GM18868 (cell line): ENCODE data around the gene PPM1H.
"Not testable (repeated sequence)": the region's sequence is repeated elsewhere in the genome, so short reads cannot be mapped to it uniquely, and the experiment has no call there.

Experiments
- ATAC-seq: cut with Tn5 transposase; IDR thresholded peaks from one replicate; pipeline ENCODE4 v1.9.1; 2021; ENCODE audit warnings: mild to moderate bottlenecking, moderate library complexity; ENCODE audit not compliant: unreplicated experiment

The PPM1H gene

DNA sequence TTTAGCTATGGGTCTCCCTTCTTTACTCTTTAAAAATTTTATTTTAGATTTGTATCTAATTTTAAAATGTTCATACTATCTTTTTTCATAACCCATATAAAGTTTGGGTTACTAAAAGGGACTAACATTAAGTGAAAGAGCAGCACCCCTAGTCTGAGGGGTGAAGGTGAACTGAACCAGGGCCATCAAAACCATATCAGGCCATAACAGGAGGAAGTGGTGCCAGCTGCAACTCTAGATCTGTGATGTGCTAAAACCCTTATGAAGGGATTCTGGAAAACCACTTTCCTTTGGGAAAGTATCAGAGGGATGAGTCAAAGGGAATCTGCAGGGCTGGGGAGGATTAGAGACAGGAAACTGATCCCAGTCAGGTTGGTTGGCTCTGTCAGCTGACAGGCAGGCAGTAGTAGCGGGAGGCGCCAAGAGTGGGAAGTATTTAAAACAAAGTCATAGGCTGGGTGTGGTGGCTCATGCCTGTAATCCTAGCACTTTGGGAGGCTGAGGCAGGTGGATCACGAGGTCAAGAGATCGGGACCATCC is 162.5 kb downstream of the PPM1H start:
- no peak for ATAC-seq

- ATAC-seq, result no peak
Measured at GRCh38 chr12:62771828-62772227, 163.1 kb downstream of the PPM1H start.

GRCh38 chr12:62770381-62770780 is 164.6 kb downstream of the PPM1H start:
- no peak for ATAC-seq

GRCh38 chr12:62769076-62769619 is 165.8 kb downstream of the PPM1H start:
- no peak for ATAC-seq

DNA sequence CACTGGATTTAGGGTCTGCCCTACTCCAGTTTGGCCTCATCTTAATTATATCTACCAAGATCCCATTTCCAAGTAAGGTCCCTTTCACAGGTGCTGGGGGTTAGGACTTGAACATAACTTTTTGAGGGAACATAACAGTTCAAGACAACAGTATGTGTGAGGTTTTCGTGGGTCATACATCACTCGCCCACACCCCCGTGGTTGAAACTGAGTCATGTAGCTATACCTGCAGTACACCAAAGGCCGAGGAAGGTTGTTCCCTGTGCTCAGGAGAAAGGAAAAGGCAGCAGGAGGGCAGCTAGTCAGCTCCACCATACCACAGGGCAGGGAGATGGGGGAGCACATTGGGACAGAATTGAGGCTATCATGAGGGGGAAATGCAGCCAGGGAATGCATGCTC is 167.0 kb downstream of the PPM1H start:
- peak; percentile 56 for ATAC-seq

DNA sequence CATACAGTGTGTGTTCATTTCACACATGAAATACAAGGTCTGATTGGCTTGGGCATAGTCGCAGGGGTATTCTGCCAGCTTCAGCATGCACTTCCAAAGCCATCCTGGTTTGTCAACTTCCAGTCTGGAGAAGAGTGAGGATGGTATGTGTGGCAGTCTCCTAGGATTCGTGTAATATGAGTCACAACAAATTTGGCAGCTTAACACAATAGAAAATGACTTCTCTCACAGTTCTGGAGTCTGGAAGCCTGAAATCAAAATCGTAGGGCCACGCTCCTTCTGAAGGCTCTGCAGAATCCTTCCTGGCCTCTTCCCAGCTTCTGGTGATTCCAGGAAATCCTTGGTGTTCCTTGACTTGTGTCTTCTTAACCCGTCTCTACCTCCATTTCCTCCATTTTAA is 167.5 kb downstream of the PPM1H start:
- ATAC-seq, result no peak

- ATAC-seq, result no peak
Measured at GRCh38 chr12:62766496-62766895, 168.5 kb downstream of the PPM1H start.

DNA sequence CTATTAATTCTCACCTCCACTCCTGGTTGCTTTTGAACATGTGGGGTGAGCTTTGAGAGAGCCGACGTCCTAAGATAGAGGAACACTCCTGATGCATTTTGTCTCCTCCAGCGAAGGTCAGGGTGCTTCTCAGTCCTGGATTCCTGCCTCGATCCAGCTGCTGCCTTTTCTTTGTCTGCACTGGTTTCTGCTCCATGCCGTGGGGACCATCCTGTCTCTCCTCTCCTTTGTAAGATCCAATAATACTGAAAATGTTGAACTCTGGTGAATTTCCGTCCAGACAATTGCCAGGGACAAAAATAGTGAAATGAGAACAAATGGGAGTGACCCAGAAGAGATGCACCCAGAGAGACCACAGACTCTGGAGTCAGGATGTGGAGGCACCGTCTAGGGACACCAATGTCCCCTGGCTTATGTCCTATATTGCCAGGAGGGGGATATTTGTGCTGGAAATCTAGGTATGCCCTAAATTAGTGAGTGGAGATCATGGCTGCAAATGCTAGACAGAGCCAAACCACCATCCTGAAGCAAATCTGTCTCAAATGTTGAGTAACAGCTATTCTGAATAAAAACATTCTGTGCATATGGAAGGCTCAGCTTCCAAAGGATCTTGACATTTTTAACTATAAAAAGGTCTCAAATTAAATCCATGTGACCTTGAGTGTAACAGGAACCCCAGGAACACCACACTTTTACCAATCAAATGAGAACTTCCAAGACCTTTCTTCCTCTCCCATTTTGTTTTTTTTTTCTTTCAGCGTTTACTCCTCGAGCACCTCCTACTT is 170.9 kb downstream of the PPM1H start:
- ATAC-seq, result no peak

DNA sequence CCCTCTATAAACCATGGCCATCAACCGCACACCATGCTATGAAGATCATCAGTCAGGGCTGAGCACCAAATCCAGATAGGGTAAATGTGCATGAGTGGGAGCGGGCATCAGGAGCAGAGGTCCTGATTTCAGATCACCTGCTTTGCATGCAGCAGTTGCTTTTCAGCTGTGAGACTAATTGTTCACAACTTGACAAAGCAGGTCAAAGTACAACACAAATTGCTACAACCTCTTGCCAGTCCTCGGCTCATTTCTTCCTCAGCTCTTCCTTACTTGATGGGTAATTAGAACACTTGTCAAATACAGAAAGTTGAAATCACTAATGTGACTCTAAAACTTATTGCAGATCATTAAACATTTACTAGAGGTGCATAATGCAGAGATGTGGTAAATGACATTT is 171.6 kb downstream of the PPM1H start:
- no peak for ATAC-seq

GRCh38 chr12:62762645-62763044 is 172.3 kb downstream of the PPM1H start:
- no peak for ATAC-seq

DNA sequence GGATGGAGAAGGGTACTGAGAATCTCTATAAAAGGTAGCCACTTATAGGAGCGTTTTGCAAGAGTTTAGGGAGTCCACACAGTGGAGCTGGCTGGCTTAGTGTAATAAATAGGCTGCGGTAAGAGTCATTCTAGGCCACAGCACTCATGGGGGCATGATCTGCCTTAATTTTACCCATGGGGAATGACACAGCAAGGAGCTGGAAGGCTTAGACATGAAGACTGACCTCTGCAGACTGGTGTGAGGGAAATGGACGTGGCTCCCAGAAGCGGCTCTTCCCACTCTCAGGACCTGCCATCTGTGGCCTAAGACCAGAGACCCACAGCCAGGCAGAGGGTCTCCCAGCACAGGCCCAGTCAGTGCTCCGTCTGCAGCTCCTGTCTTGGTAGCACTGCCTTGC is 173.3 kb downstream of the PPM1H start:
- ATAC-seq, result no peak

GRCh38 chr12:62760779-62761178 is 174.2 kb downstream of the PPM1H start:
- peak; percentile 75 for ATAC-seq

DNA sequence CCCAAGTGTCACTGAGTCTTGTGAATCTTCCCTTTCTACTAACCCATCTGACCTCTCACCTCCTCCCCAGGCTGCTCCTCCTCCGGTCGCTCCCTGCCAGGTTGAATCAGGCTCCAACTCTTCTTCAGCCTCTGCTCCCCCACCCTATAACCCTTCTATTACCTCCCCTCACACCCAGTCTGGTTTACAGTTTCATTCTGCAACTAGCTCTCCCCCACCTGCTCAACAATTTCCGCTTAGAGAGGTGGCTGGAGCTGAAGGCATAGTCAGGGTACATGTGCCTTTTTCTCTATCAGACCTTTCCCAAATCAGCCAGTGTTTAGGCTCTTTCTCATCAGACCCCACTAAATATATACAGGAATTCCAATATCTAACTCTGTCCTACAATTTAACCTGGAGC is 174.6 kb downstream of the PPM1H start:
- not testable (repeated sequence) for ATAC-seq

GRCh38 chr12:62758216-62758615 is 176.7 kb downstream of the PPM1H start:
- ATAC-seq, result peak; percentile 52

- no peak for ATAC-seq
Measured at GRCh38 chr12:62757048-62757447, 177.9 kb downstream of the PPM1H start.

- no peak for ATAC-seq
Measured at GRCh38 chr12:62754706-62755105, 180.2 kb downstream of the PPM1H start.

GRCh38 chr12:62751810-62752155 is 183.2 kb downstream of the PPM1H start:
- ATAC-seq, result no peak

DNA sequence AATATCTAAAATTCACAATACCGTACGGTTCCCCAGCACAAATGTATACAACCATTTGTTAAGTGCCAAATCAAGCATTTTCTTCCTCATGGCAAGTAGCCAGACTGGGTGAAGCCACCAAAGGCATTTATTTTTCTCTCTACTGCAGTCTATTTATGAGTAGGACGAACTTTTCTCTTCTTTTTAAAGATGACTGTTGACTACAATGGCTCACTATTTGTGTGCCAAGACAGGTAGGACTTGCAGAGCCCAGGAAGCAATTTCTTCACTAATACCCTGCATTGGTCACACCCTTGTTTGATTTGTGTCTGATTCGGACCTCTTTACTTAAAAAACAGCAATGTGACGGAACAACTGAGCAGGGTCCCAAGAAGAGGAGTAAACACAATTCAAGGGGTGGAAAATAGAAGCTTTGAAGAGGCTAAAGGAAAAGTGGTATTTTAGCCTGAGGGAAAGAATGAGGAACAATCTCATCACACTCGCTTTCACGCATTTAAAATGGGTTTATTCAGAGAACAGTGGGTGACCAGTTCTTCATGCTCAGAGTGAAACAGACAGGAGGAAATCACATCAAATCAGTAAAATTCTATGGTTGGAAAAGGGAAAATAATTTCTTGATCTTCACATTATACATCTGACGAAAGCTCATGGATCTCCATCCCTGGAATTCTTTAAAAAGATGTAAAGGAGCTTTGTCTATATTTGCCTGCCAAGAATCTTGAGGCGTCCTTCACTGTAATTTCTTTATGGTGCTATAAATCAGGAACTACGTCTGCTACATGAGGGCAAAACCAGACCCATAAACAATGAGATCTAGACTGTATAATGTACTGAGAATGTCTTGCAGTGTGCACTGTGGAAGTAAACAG is 183.8 kb downstream of the PPM1H start:
- no peak for ATAC-seq

DNA sequence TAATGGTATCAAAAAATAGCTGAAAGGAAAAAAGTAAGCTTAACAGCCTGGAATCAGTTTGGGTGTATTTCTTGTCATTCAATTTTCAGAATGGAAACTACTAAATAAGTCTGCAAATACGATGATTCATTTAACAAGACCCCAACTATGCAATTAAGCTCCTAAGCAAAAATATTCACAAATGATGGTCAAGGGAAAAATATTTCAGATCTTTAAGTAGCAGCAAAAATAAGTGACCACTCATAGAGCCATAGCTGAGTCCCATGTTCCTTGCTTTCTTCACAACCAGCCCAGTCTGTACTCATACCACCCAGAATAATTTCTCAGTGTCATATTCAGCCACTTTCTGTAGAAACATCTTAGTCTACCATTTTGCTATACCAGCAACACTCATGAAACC is 185.4 kb downstream of the PPM1H start:
- no peak for ATAC-seq

- no peak for ATAC-seq
Measured at GRCh38 chr12:62748941-62749468, 185.9 kb downstream of the PPM1H start.

GRCh38 chr12:62744551-62744950 is 190.4 kb downstream of the PPM1H start:
- ATAC-seq, result no peak
